Lower leg skin (tissue), 4 donors: ENCODE measurements around the gene PRR35. TPM values are rescaled to one million over a fixed set of nuclear protein-coding genes. Genes with fewer than 3 reads are reported as not detected.

ENCODE experiments used
- DNase-seq, 2 donors: peaks; one replicate each; pipeline ENCODE4 v3.0.0-alpha.2; 2019; ENCODE audit warnings: low spot score in 2 of 2
- H3K4me3 ChIP-seq: fragments of 200-600 bp; sonication (generic); 2 replicates; pipeline ENCODE4 v1.5.1; 2017; ENCODE audit warnings: mild to moderate bottlenecking, low read depth; ENCODE audit not compliant: poor library complexity, severe bottlenecking
- POLR2A ChIP-seq, 2 donors: fragments of 450-650 bp; IDR thresholded peaks; one replicate each; pipeline ENCODE4 v1.6.1; 2016 to 2017; ENCODE audit warnings: antibody characterized with exemption in 2 of 2, mild to moderate bottlenecking in 1 of 2, moderate library complexity in 1 of 2
- whole genome bisulfite sequencing, 2 donors: methylation state at CpG; one replicate each; pipeline ENCODE4 v1.1.5; 2018; 5-methylcytosine and 5-hydroxymethylcytosine counted together
- intact Hi-C: fragments of 100-400 bp; cut with DNase I; formaldehyde crosslinking; loops from one replicate; pipeline ENCODE4 v1.15.0; 2023; ENCODE audit warnings: low total_unique reads
- total RNA-seq, 4 donors: library from RNA; depleted of rRNA; stranded (reverse); fragments of >200 nt; gene quantifications; one replicate each; pipeline ENCODE4 v1.1.0, GENCODE V29; 2016
- TF ChIP-seq, protein P1 (sequence below), 3 donors: fragments of 450-650 bp; IDR thresholded peaks; one replicate each; pipeline ENCODE4 v1.5.1; 2016; ENCODE audit warnings: antibody characterized with exemption in 3 of 3, mild to moderate bottlenecking in 3 of 3, moderate library complexity in 2 of 3

PRR35 gene
- total RNA-seq, 4 donors from 2014 or later = not detected

DNA sequence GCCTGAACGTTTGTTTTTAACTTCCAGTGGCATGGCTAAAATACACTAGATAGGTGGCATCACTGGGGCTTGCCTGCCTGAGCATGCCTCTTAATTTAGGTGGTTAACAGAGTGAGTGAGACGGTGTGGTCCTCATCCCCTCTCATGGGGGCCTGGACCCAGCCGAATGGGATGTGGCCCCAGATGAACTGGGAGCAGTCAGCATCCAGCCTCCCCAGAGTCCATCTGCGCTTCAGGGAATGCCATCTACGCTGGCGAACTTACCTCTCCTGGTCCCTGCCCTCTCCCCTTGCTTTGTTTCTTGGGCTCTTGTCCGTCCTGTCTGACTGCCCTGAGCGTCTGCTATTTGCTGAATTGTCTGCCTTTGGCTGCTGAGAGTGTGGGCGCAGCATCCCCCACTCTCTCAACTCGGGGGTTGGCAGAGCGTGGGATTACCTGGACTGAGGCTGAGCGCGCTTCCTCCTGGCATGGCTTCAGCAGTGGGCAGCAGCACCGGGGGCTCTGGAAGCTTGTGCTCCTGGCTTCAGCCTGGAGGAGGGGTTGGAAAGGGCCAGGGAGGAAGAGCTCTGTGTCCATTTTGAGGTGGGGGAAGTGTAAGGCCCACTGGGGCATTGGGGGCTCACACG, 31.8 kb downstream of the PRR35 start:
- no peak for DNase-seq
- TF ChIP-seq, protein P1, sequence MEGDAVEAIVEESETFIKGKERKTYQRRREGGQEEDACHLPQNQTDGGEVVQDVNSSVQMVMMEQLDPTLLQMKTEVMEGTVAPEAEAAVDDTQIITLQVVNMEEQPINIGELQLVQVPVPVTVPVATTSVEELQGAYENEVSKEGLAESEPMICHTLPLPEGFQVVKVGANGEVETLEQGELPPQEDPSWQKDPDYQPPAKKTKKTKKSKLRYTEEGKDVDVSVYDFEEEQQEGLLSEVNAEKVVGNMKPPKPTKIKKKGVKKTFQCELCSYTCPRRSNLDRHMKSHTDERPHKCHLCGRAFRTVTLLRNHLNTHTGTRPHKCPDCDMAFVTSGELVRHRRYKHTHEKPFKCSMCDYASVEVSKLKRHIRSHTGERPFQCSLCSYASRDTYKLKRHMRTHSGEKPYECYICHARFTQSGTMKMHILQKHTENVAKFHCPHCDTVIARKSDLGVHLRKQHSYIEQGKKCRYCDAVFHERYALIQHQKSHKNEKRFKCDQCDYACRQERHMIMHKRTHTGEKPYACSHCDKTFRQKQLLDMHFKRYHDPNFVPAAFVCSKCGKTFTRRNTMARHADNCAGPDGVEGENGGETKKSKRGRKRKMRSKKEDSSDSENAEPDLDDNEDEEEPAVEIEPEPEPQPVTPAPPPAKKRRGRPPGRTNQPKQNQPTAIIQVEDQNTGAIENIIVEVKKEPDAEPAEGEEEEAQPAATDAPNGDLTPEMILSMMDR (IDR thresholded peaks at IDR 0.05) = no peak
- TF ChIP-seq POLR2A (IDR thresholded peaks at IDR 0.05) = no peak
- intact Hi-C loops = no loop called here
- WGBS, 2 donors = 41 to 57% methylated on average over 13 to 15 of the region's 15 CpGs
- H3K4me3 ChIP-seq = no peak overlapping the region

DNA sequence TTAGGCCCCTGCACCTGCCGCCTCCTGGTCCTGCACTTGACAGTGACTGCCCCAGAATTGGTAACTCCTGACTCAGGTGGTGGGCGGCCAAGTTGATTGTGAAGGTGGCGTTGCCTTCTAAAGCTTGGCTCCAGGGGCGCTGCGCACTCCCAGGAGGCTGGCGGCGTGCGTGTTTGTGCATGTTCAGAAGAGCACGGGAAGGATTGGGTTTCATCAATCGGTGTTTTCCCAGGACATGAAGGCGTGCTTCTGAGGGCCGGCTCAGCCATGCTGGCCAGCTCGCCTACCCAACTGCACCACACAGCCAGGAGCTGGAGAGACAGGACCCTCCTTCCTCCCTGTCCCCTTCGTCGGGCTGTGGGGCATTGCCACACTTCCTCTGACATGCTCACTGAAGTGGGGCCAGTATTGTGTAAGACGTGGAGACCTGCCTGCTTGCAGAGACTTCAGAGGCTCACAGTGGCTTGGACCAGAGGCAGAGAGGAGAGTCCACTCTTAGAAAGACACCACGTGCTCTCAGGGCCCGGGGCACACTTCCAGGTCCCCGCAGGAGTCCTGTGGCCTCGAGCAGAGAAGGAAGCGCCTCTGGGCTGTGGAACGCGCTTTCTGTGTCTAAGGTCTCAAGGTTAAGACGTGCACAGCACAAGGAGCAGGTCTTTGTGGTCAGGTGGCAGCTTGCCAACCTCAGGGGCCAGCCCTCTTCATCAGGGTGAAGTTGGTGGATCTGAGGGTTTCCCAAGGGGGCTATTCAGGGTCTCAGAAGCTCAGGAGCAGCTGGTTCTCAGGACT, 32.5 kb downstream of the PRR35 start:
- TF ChIP-seq, protein P1 (IDR thresholded peaks at IDR 0.05) = peak in 1 of 3 donors; percentile 31
- no peak for TF ChIP-seq POLR2A (IDR thresholded peaks at IDR 0.05)
- H3K4me3 ChIP-seq = no peak overlapping the region
- peak in 1 of 2 donors; percentile 55 for DNase-seq
- intact Hi-C loops = no loop called here
- 27 to 58% methylated on average over 21 to 23 of the region's 24 CpGs for WGBS, 2 donors

DNA sequence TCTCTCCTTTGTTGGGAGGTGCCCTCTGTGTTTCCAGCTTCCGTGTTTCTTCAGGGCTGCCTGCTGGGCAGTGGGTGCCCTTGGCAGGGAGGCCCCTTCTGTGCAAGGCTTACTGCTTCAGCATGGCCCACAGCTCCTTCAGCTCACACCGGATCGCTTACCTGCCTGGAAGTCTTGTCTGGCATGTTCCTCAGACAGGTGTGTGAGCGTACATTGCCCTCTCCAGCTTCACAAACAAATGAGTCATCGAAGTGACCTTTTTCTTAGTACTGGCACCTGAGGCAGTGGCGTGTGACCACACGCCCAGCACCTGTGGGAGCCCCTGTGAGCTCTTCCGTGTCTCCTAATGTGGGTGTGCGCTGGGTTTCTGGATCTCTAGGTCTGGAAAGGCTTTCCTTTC, 33.2 kb downstream of the PRR35 start:
- no peak for DNase-seq
- 62 to 77% methylated on average over 9 of the region's 9 CpGs for WGBS, 2 donors
- intact Hi-C loops = no loop called here
- TF ChIP-seq, protein P1 (IDR thresholded peaks at IDR 0.05) = no peak
- no peak for TF ChIP-seq POLR2A (IDR thresholded peaks at IDR 0.05)
- H3K4me3 ChIP-seq = no peak overlapping the region

DNA sequence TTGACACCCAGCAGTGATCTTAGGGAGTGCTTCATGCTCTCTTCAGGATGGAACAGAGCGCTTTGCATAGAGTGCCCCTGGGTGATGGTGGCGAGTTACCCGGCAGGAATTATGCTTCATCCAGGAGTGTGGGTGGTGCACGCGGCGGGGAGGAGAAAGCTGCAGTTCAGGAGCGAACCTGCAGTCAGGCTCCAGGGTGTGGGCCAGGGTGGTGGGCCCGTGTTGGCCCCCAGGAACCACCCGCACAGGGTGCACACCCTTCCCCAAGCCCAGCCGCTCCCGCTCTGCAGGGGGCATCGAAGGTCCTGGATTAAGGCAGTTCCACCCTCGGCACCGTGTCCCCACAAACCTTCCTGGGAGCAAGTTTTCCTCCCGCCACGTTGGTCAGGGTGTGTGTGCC, 33.6 kb downstream of the PRR35 start:
- TF ChIP-seq, protein P1 (IDR thresholded peaks at IDR 0.05) = no peak
- H3K4me3 ChIP-seq = no peak overlapping the region
- intact Hi-C loops = no loop called here
- no peak for DNase-seq
- 50 to 62% methylated on average over 16 of the region's 16 CpGs for WGBS, 2 donors

DNA sequence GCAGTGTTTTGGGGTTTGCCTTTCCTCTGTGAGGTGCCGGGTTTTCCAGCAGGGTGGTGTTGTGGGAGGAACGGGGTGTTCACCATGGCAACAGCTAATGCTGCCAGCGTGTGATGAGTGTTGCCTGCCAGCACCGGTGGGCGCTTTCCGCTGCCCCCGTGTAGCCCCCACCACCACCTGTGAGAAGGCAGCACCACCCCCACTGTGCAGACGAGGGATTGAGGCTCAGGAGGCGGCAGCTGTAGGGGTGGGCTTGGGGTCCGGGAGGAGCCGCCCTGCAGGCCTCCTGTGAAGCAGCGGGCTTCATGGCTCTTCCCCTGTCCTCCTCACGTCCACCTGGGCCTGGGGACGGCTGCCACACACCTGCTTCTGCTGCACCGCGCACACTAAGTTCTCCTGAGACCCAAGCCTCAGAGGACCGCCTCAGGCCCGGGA, 34.9 kb downstream of the PRR35 start:
- H3K4me3 ChIP-seq = no peak overlapping the region
- no peak for TF ChIP-seq POLR2A (IDR thresholded peaks at IDR 0.05)
- TF ChIP-seq, protein P1 (IDR thresholded peaks at IDR 0.05) = no peak
- no peak for DNase-seq
- 72 to 73% methylated on average over 11 to 18 of the region's 18 CpGs for WGBS, 2 donors
- intact Hi-C loops = no loop called here
